Measurements from ENCODE around the gene NUAK1. TPM values are rescaled to one million over a fixed set of nuclear protein-coding genes. Genes with fewer than 3 reads are reported as not detected.

NUAK1 gene
- total and polyA plus RNA-seq, 2 donors, result 2.1 to 4.3 TPM

DNA sequence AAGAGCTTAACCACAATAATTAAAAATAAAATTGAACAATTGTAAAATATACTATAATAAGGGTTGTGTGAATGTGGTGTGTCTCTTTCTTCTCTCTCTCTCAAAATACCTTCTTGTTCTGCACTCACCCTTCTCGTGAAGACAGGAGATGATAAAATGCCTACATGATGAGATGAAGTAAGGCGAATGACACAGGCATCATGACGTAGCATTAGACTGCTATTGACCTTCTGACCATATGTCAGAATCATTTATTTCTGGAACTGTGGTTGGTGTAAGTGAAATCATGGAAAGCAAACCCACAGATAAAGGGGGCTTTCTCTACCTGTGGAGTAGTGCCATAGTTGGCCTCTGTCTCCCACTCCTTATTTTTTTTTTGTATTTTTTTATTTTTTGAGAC lies 37.8 kb upstream of the NUAK1 start:
- WGBS, result 94% methylated on average over 3 of the region's 3 CpGs
- DNase-seq (ENCODE audit: low read depth in 6 of 9, low spot score in 9 of 9), result no peak
- H3K4me1 ChIP-seq (ENCODE audit: control insufficient read depth in 2 of 2, insufficient read depth in 2 of 2, low read length in 2 of 2), result no peaks in the 10 kb centered on the region

DNA sequence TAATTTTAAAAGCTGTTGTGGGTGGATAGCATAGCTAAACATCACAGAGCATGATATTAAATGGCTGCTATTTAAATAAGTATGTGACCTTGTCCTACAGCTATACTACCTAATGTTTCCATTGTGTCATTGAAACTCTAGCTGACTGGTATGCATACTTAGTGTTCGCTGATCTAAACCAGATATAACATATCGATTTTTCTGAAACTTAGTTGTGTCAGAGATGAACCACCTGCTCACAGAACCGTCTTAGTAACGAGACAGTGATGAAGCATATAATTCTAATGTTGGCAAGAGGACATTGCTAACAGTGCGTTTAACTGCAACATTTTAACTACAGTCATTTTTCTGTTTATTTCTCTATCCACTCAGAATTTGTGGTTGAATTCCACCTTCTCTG lies 36.1 kb upstream of the NUAK1 start:
- Histone ChIP-seq H3K27me3 (ENCODE audit: control insufficient read depth in 2 of 2, insufficient read depth in 1 of 2, low read length in 1 of 2) (no peaks in the 10 kb centered on the region), H3K36me3 (ENCODE audit: control insufficient read depth in 2 of 2, insufficient read depth in 2 of 2, low read length in 1 of 2) (no peaks in the 10 kb centered on the region), H3K9me3 (ENCODE audit: control insufficient read depth in 2 of 2, insufficient read depth in 1 of 2, low read length in 1 of 2) (no peaks in the 10 kb centered on the region), H3K4me1 (ENCODE audit: control insufficient read depth in 2 of 2, insufficient read depth in 2 of 2, low read length in 2 of 2) (no peaks in the 10 kb centered on the region), H3K27ac (ENCODE audit: low read depth in 1 of 2, low read length in 1 of 2) (no peak overlapping the region), H3K4me3 (ENCODE audit: low read length in 2 of 2) (no peak overlapping the region)
- no peak for DNase-seq (ENCODE audit: low read depth in 6 of 9, low spot score in 9 of 9)
- 94% methylated on average over 5 of the region's 5 CpGs for WGBS

More for the DNA sequence above, 37.8 kb upstream of the NUAK1 start:
- no peak overlapping the region for H3K4me3 ChIP-seq (ENCODE audit: low read length in 2 of 2)
- no peak overlapping the region for H3K27ac ChIP-seq (ENCODE audit: low read depth in 1 of 2, low read length in 1 of 2)
- H3K36me3 ChIP-seq (ENCODE audit: control insufficient read depth in 2 of 2, insufficient read depth in 2 of 2, low read length in 1 of 2), result no peaks in the 10 kb centered on the region
- H3K9me3 ChIP-seq (ENCODE audit: control insufficient read depth in 2 of 2, insufficient read depth in 1 of 2, low read length in 1 of 2), result no peaks in the 10 kb centered on the region
- no peaks in the 10 kb centered on the region for H3K27me3 ChIP-seq (ENCODE audit: control insufficient read depth in 2 of 2, insufficient read depth in 1 of 2, low read length in 1 of 2)

DNA sequence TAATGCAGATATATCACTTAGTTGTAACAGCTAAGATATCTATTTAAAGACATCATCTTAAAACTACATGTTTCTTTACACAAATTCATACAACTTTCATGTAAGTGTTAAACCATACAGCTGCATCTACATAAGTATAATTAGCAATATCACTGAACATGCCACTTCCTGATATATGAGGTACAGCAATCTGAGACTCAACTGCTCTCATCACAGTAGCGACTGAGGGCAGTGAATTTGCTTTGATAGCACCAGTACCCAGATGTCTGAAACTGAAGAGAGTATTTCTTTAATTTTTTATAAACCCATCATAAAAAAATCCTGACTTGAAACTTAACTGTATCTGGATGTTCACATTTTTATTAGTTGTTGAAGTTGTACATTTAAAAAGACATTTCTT lies 34.7 kb upstream of the NUAK1 start:
- Histone ChIP-seq H3K36me3 (ENCODE audit: control insufficient read depth in 2 of 2, insufficient read depth in 2 of 2, low read length in 1 of 2) (no peaks in the 10 kb centered on the region), H3K4me1 (ENCODE audit: control insufficient read depth in 2 of 2, insufficient read depth in 2 of 2, low read length in 2 of 2) (no peaks in the 10 kb centered on the region), H3K27ac (ENCODE audit: low read depth in 1 of 2, low read length in 1 of 2) (no peak overlapping the region), H3K27me3 (ENCODE audit: control insufficient read depth in 2 of 2, insufficient read depth in 1 of 2, low read length in 1 of 2) (no peaks in the 10 kb centered on the region), H3K9me3 (ENCODE audit: control insufficient read depth in 2 of 2, insufficient read depth in 1 of 2, low read length in 1 of 2) (no peaks in the 10 kb centered on the region), H3K4me3 (ENCODE audit: low read length in 2 of 2) (no peak overlapping the region)
- no peak for DNase-seq (ENCODE audit: low read depth in 6 of 9, low spot score in 9 of 9)
- WGBS, result 78% methylated on average over 1 of the region's 1 CpG

DNA sequence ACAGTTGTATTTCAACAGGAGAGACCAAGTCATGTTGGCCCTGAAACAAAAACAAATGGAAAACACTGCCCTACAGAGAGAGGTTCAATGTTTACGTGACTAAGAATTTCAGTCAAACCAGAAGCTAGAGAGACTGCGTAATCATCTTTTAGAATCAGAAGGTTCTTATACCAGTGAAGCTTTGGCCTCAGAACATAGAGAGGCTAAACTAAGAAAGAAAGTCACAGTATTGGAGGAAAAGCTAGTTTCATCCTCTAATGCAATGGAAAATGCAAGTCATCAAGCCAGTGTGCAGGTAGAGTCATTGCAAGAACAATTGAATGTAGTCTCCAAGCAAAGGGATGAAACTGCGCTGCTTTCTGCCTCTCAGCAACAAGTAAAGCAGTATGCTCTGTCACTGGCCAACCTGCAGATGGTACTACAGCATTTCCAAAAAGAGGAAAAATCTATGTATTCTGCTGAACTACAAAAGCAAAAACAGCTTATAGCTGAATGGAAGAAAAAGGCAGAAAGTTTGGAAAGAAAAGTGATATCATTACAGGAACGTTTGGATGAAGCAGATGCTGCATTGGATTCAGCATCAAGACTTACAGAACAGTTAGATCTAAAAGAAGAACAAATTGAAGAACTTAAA lies 32.5 kb upstream of the NUAK1 start:
- DNase-seq (ENCODE audit: low read depth in 6 of 9, low spot score in 9 of 9), result no peak
- H3K9me3 ChIP-seq (ENCODE audit: control insufficient read depth in 2 of 2, insufficient read depth in 1 of 2, low read length in 1 of 2), result no peaks in the 10 kb centered on the region
- H3K36me3 ChIP-seq (ENCODE audit: control insufficient read depth in 2 of 2, insufficient read depth in 2 of 2, low read length in 1 of 2), result no peaks in the 10 kb centered on the region
- H3K27me3 ChIP-seq (ENCODE audit: control insufficient read depth in 2 of 2, insufficient read depth in 1 of 2, low read length in 1 of 2), result no peaks in the 10 kb centered on the region
- no peaks in the 10 kb centered on the region for H3K4me1 ChIP-seq (ENCODE audit: control insufficient read depth in 2 of 2, insufficient read depth in 2 of 2, low read length in 2 of 2)
- WGBS, result 93% methylated on average over 4 of the region's 4 CpGs
- no peak overlapping the region for H3K4me3 ChIP-seq (ENCODE audit: low read length in 2 of 2)
- H3K27ac ChIP-seq (ENCODE audit: low read depth in 1 of 2, low read length in 1 of 2), result no peak overlapping the region

DNA sequence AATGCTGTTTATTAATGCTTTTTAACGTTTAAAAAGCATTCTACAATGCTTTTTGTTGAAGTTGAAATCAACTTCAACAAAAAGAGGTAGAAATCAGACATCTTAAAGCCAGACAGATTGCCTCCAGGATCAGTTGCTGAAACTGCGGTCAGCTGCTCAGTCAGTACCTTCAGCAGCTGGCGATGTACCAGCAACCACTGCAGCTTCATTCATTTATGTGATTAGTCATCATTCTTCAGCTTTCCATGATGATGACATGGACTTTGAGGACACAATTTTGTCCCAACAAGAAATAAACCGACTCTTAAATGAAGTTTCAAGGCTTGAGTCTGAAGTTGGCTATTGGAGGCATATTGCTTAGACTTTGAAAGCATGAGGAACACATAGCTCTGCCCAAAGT lies 31.5 kb upstream of the NUAK1 start:
- Histone ChIP-seq H3K27ac (ENCODE audit: low read depth in 1 of 2, low read length in 1 of 2) (no peak overlapping the region), H3K9me3 (ENCODE audit: control insufficient read depth in 2 of 2, insufficient read depth in 1 of 2, low read length in 1 of 2) (no peaks in the 10 kb centered on the region), H3K27me3 (ENCODE audit: control insufficient read depth in 2 of 2, insufficient read depth in 1 of 2, low read length in 1 of 2) (no peaks in the 10 kb centered on the region), H3K4me1 (ENCODE audit: control insufficient read depth in 2 of 2, insufficient read depth in 2 of 2, low read length in 2 of 2) (no peaks in the 10 kb centered on the region), H3K36me3 (ENCODE audit: control insufficient read depth in 2 of 2, insufficient read depth in 2 of 2, low read length in 1 of 2) (no peaks in the 10 kb centered on the region), H3K4me3 (ENCODE audit: low read length in 2 of 2) (no peak overlapping the region)
- no peak for DNase-seq (ENCODE audit: low read depth in 6 of 9, low spot score in 9 of 9)
- 63% methylated on average over 4 of the region's 4 CpGs for WGBS

DNA sequence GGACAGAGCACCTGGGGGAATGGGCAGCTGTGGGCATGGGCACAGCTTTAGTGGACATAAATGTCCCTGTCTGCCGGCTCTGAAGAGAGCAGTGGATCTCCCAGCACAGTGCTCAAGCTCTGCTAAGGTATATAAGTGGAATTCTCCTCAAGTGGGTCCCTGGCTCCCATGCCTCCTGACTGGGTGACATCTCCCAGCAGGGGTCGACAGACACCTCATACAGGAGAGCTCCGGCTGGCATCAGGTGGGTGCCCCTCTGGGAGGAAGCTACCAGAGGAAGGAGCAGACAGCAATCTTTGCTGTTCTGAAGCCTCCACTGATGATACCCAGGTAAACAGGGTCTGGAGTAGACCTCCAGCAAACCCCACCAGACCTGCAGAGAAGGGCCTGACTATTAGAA lies 25.0 kb upstream of the NUAK1 start:
- WGBS, result 90% methylated on average over 3 of the region's 3 CpGs
- Histone ChIP-seq H3K27ac (ENCODE audit: low read depth in 1 of 2, low read length in 1 of 2) (no peak overlapping the region), H3K27me3 (ENCODE audit: control insufficient read depth in 2 of 2, insufficient read depth in 1 of 2, low read length in 1 of 2) (no peaks in the 10 kb centered on the region), H3K4me1 (ENCODE audit: control insufficient read depth in 2 of 2, insufficient read depth in 2 of 2, low read length in 2 of 2) (no peaks in the 10 kb centered on the region), H3K9me3 (ENCODE audit: control insufficient read depth in 2 of 2, insufficient read depth in 1 of 2, low read length in 1 of 2) (no peaks in the 10 kb centered on the region), H3K4me3 (ENCODE audit: low read length in 2 of 2) (no peak overlapping the region), H3K36me3 (ENCODE audit: control insufficient read depth in 2 of 2, insufficient read depth in 2 of 2, low read length in 1 of 2) (no peaks in the 10 kb centered on the region)
- no peak for DNase-seq (ENCODE audit: low read depth in 6 of 9, low spot score in 9 of 9)

DNA sequence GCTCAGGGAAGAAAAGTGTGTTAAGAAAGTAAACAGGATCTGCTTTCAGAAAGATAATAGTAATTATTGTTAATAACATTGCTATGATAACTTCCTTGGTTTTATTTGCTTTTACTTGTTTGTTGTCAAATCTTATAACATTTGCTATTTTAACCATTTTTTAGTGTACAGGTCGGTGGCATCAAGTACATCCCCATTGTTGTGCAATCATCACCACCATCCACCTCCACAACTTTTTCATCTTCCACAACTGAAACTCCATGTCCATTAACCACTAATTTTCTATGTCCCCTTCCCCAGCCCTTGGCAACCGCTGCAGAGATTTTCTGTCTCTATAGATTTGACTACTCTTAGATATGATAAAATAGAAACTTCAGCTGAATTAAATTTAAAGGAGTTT lies 22.7 kb upstream of the NUAK1 start:
- no peaks in the 10 kb centered on the region for H3K9me3 ChIP-seq (ENCODE audit: control insufficient read depth in 2 of 2, insufficient read depth in 1 of 2, low read length in 1 of 2)

DNA sequence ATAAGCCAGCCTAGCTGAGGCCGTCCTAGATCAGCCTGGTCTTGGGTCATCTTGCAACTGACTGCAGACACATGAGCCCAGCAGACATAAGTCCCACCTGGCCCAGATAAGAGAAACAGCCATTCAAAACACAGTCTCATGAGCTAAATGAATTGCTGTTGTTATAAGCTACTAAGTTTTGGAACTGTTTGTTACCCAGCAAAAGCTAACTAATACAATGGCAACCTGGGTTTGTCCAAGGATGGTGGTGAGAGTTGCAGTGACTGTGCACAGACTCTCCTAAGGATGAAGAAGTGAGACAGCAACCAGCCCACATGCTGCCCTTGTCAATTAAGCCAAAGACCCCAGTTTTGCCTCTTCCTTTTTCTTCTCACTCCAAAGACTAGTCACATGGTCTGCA lies 22.2 kb upstream of the NUAK1 start:
- no peak for DNase-seq (ENCODE audit: low read depth in 6 of 9, low spot score in 9 of 9)
- no peaks in the 10 kb centered on the region for H3K4me1 ChIP-seq (ENCODE audit: control insufficient read depth in 2 of 2, insufficient read depth in 2 of 2, low read length in 2 of 2)
- H3K9me3 ChIP-seq (ENCODE audit: control insufficient read depth in 2 of 2, insufficient read depth in 1 of 2, low read length in 1 of 2), result no peaks in the 10 kb centered on the region
- H3K27me3 ChIP-seq (ENCODE audit: control insufficient read depth in 2 of 2, insufficient read depth in 1 of 2, low read length in 1 of 2), result no peaks in the 10 kb centered on the region
- no peaks in the 10 kb centered on the region for H3K36me3 ChIP-seq (ENCODE audit: control insufficient read depth in 2 of 2, insufficient read depth in 2 of 2, low read length in 1 of 2)
- 96% methylated on average over 1 of the region's 1 CpG for WGBS
- no peak overlapping the region for H3K27ac ChIP-seq (ENCODE audit: low read depth in 1 of 2, low read length in 1 of 2)
- no peak overlapping the region for H3K4me3 ChIP-seq (ENCODE audit: low read length in 2 of 2)

More for the DNA sequence above, 22.7 kb upstream of the NUAK1 start:
- DNase-seq (ENCODE audit: low read depth in 6 of 9, low spot score in 9 of 9), result no peak
- Histone ChIP-seq H3K4me1 (ENCODE audit: control insufficient read depth in 2 of 2, insufficient read depth in 2 of 2, low read length in 2 of 2) (no peaks in the 10 kb centered on the region), H3K36me3 (ENCODE audit: control insufficient read depth in 2 of 2, insufficient read depth in 2 of 2, low read length in 1 of 2) (no peaks in the 10 kb centered on the region), H3K4me3 (ENCODE audit: low read length in 2 of 2) (no peak overlapping the region), H3K27ac (ENCODE audit: low read depth in 1 of 2, low read length in 1 of 2) (no peak overlapping the region), H3K27me3 (ENCODE audit: control insufficient read depth in 2 of 2, insufficient read depth in 1 of 2, low read length in 1 of 2) (no peaks in the 10 kb centered on the region)
- WGBS, result 91% methylated on average over 2 of the region's 2 CpGs

DNA sequence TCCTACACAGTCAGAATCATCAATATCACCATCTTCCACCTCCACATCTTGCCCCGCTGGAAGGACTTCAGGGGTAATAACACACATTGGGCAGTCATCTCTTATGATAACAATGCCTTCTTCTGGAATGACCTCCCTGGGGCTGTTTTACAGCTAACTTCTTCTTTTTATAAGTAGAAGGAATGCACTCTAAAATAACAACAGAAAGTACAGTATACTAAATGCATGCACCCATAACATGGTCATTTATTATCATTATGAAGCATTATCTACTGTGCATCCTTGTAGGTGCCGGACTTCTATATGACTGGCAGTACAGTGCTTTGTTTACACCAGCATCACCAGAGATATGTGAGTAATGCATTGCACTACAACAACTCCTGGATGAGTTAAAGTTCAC lies 19.0 kb upstream of the NUAK1 start:
- no peak for DNase-seq (ENCODE audit: low read depth in 6 of 9, low spot score in 9 of 9)
- no peaks in the 10 kb centered on the region for H3K9me3 ChIP-seq (ENCODE audit: control insufficient read depth in 2 of 2, insufficient read depth in 1 of 2, low read length in 1 of 2)
- H3K27ac ChIP-seq (ENCODE audit: low read depth in 1 of 2, low read length in 1 of 2), result no peak overlapping the region
- H3K36me3 ChIP-seq (ENCODE audit: control insufficient read depth in 2 of 2, insufficient read depth in 2 of 2, low read length in 1 of 2), result no peaks in the 10 kb centered on the region
- H3K27me3 ChIP-seq (ENCODE audit: control insufficient read depth in 2 of 2, insufficient read depth in 1 of 2, low read length in 1 of 2), result no peaks in the 10 kb centered on the region
- H3K4me1 ChIP-seq (ENCODE audit: control insufficient read depth in 2 of 2, insufficient read depth in 2 of 2, low read length in 2 of 2), result no peaks in the 10 kb centered on the region
- WGBS, result 97% methylated on average over 2 of the region's 2 CpGs
- H3K4me3 ChIP-seq (ENCODE audit: low read length in 2 of 2), result no peak overlapping the region

All from thymus (tissue), 11 donors.